Activated naive CD4-positive, alpha-beta T cell treated with anti-CD3 and anti-CD28 coated beads, Interleukin-2, amount 10 ng/mL, durations not matched to agents 7 days and 5 days (primary cell): Measurements from ENCODE around the gene EPB41L2.

Experiments
- CTCF ChIA-PET: fragments of 350-600 bp; sonication (Branson Sonifier 250); formaldehyde crosslinking; loops from one replicate; lab custom pipeline; 2021; ENCODE audit warnings: antibody characterized with exemption; lab: Charles Lee
- DNase-seq: peaks from one replicate; pipeline ENCODE4 v3.0.0-alpha.2; 2020
- H3K27ac Mint-ChIP-seq: one replicate; pipeline ENCODE4 v1.8.0; 2021; ENCODE audit warnings: mild to moderate bottlenecking, moderate library complexity, mixed read lengths
- H3K27me3 Mint-ChIP-seq: one replicate; pipeline ENCODE4 v1.8.0; 2021; ENCODE audit warnings: mild to moderate bottlenecking, mixed read lengths
- H3K36me3 Mint-ChIP-seq: one replicate; pipeline ENCODE4 v1.8.0; 2021; ENCODE audit warnings: mixed read lengths
- H3K4me1 Mint-ChIP-seq: one replicate; pipeline ENCODE4 v1.8.0; 2021; ENCODE audit warnings: mixed read lengths
- H3K4me3 Mint-ChIP-seq: one replicate; pipeline ENCODE4 v1.8.0; 2021; ENCODE audit warnings: mild to moderate bottlenecking, moderate library complexity, mixed read lengths
- H3K9me3 Mint-ChIP-seq: one replicate; pipeline ENCODE4 v1.8.0; 2021; ENCODE audit warnings: mixed read lengths

EPB41L2 gene

DNA sequence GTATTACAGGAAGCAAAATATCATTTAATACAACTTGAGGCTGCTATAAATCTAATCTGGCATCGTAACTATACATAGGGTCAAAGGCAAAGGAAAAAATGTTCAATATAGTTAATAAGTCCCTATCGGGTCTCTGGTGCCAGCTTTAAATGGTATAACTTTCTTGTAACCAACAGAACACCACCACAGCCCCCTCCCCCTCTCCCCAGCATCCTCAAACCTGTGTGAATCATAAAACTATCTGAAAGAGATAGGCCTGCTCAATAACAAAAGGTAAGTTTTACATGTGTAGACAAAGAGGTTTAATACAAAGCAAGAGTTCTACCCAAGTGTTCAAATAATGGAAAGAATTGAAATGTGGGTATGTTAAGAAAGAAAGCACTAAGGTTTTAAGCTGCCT, 223.7 kb downstream of the EPB41L2 start:
- Mint-ChIP-seq H3K27me3 (no peaks in the 10 kb centered on the region), H3K36me3 (no peaks in the 10 kb centered on the region)
- CTCF ChIA-PET, result interaction anchor here (0.7 kb wide), 1 partner anchor 545 kb away, joined by 3 read pairs; no protein-coding TSS in a partner anchor

DNA sequence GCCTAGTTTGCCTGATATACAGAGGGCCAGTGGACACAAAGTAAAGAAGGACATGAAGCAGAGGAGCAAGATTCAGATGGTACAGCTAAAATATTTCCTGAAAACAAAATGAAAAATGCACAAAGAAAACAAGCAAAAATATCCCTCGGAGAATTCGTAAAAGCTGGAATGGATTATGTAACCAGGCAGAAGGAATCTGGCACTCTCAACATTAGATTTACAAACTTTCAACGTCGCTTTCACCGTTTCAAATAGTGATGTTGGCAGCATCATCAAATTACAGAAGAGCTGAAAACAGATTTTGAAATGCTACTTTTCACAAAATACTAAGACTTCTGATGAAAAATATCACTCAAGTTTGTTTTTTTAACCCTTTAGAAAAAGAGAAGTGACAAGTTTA, 224.1 kb downstream of the EPB41L2 start:
- CTCF ChIA-PET, result no interaction called here
- Mint-ChIP-seq H3K9me3 (no peaks in the 10 kb centered on the region), H3K27me3 (no peaks in the 10 kb centered on the region), H3K4me1 (no peaks in the 10 kb centered on the region), H3K4me3 (no peak overlapping the region), H3K27ac (no peak overlapping the region), H3K36me3 (no peaks in the 10 kb centered on the region)
- no peak for DNase-seq

More for the DNA sequence above, 223.7 kb downstream of the EPB41L2 start:
- no peak for DNase-seq
- H3K4me3 Mint-ChIP-seq, result no peak overlapping the region
- no peak overlapping the region for H3K27ac Mint-ChIP-seq
- H3K4me1 Mint-ChIP-seq, result no peaks in the 10 kb centered on the region
- H3K9me3 Mint-ChIP-seq, result no peaks in the 10 kb centered on the region

GRCh38 chr6:130838250-130838860, 224.7 kb downstream of the EPB41L2 start:
- CTCF ChIA-PET, result no interaction called here
- H3K9me3 Mint-ChIP-seq, result no peaks in the 10 kb centered on the region

GRCh38 chr6:130837067-130837466, 226.0 kb downstream of the EPB41L2 start:
- H3K36me3 Mint-ChIP-seq, result no peaks in the 10 kb centered on the region
- no peaks in the 10 kb centered on the region for H3K4me1 Mint-ChIP-seq
- CTCF ChIA-PET, result interaction anchor here (1.4 kb wide), 1 partner anchor 10 kb away, joined by 4 read pairs; the partner anchor contains the start of gene SMLR1
- H3K27ac Mint-ChIP-seq, result no peak overlapping the region
- no peaks in the 10 kb centered on the region for H3K27me3 Mint-ChIP-seq
- H3K9me3 Mint-ChIP-seq, result no peaks in the 10 kb centered on the region
- H3K4me3 Mint-ChIP-seq, result no peak overlapping the region
- DNase-seq, result no peak

More at GRCh38 chr6:130838250-130838860, 224.7 kb downstream of the EPB41L2 start:
- H3K36me3 Mint-ChIP-seq, result no peaks in the 10 kb centered on the region
- H3K27ac Mint-ChIP-seq, result no peak overlapping the region
- no peaks in the 10 kb centered on the region for H3K4me1 Mint-ChIP-seq
- H3K27me3 Mint-ChIP-seq, result no peaks in the 10 kb centered on the region
- DNase-seq, result no peak
- H3K4me3 Mint-ChIP-seq, result no peak overlapping the region

DNA sequence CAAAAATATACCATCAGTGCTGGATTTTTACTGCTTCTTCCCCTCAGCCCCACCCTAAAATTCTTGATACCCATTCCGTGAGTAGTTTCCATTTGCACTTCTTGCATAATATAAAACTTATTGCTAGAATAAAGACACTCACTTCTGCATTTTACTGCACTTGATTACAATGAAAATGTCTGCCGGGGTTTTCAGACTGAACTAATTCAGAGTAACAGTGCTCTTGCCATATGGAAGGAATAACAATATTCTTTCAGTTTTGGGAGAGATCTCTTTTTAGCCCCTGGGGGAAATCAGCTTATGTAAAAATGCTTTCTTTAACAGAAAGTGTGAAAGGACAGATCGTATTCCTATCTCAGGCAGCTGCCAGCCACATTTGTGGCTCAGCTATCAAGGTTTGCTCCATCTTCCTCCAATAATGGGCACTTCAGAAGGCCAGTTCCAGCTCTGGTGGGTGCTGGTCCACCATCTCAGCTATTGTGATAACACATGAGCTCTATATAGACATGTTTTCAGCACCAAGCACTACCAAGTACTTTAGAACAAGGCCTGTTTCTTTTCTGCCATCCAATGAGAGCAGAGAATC, 226.9 kb downstream of the EPB41L2 start:
- Mint-ChIP-seq H3K27ac (no peak overlapping the region), H3K27me3 (no peaks in the 10 kb centered on the region), H3K9me3 (no peaks in the 10 kb centered on the region), H3K36me3 (no peaks in the 10 kb centered on the region), H3K4me1 (no peaks in the 10 kb centered on the region), H3K4me3 (no peak overlapping the region)
- DNase-seq, result no peak
- CTCF ChIA-PET, result interaction anchor here (0.5 to 1.4 kb wide), 2 partner anchors 9 to 510 kb away, joined by 3 to 4 read pairs; partner anchors contain the start of gene SMLR1

- no peaks in the 10 kb centered on the region for H3K36me3 Mint-ChIP-seq
- no peak overlapping the region for H3K4me3 Mint-ChIP-seq
- no peaks in the 10 kb centered on the region for H3K4me1 Mint-ChIP-seq
- no peak for DNase-seq
- CTCF ChIA-PET, result interaction anchor here (0.6 kb wide), 1 partner anchor 38 kb away, joined by 3 read pairs; no protein-coding TSS in a partner anchor
- no peaks in the 10 kb centered on the region for H3K9me3 Mint-ChIP-seq
- no peak overlapping the region for H3K27ac Mint-ChIP-seq
- no peaks in the 10 kb centered on the region for H3K27me3 Mint-ChIP-seq
These were observed 228.4 kb downstream of the EPB41L2 start for GRCh38 chr6:130834482-130835251.

GRCh38 chr6:130833569-130833968, 229.5 kb downstream of the EPB41L2 start:
- Mint-ChIP-seq H3K4me1 (no peaks in the 10 kb centered on the region), H3K36me3 (no peaks in the 10 kb centered on the region), H3K27ac (no peak overlapping the region), H3K27me3 (no peaks in the 10 kb centered on the region), H3K4me3 (no peak overlapping the region), H3K9me3 (no peaks in the 10 kb centered on the region)
- CTCF ChIA-PET, result no interaction called here
- DNase-seq, result no peak

DNA sequence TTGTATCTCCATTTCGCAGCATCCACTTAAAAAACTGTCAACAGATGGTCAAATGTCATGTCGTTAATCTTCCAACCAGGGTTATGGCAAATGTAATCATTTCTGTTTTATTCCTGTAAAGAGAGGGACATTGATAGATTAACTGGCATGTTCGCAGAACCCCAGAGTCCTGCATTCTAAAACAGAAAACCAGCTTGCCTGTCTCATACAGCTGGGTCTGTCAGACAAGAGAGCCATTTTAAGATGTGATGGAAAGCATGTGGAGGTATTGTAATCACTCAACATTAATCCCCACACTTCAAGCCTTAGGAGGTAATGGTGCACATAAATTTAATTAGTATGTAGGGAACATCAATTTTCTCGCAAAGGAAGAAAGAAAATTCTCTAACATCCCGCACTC, 231.4 kb downstream of the EPB41L2 start:
- Mint-ChIP-seq H3K27ac (no peak overlapping the region), H3K4me3 (no peak overlapping the region), H3K4me1 (no peaks in the 10 kb centered on the region), H3K27me3 (no peaks in the 10 kb centered on the region), H3K36me3 (no peaks in the 10 kb centered on the region), H3K9me3 (no peaks in the 10 kb centered on the region)
- no peak for DNase-seq
- CTCF ChIA-PET, result no interaction called here

GRCh38 chr6:130829333-130829910, 233.6 kb downstream of the EPB41L2 start:
- Mint-ChIP-seq H3K4me1 (peaks cover 16% of the 10 kb centered on the region), H3K9me3 (no peaks in the 10 kb centered on the region), H3K27me3 (no peaks in the 10 kb centered on the region), H3K36me3 (no peaks in the 10 kb centered on the region), H3K4me3 (no peak overlapping the region), H3K27ac (no peak overlapping the region)
- CTCF ChIA-PET, result no interaction called here
- DNase-seq, result no peak

- Mint-ChIP-seq H3K36me3 (no peaks in the 10 kb centered on the region), H3K27ac (no peak within 1 kb of the TSS), H3K4me3 (no peak within 1 kb of the TSS), H3K4me1 (peaks cover 16% of the 10 kb centered on the region), H3K9me3 (no peaks in the 10 kb centered on the region), H3K27me3 (no peaks in the 10 kb centered on the region)
- CTCF ChIA-PET, result interaction anchor here (1.0 kb wide), 1 partner anchor 9 kb away, joined by 4 read pairs; no protein-coding TSS in a partner anchor
- no peak for DNase-seq
These were observed 235.5 kb downstream of the EPB41L2 start, which contains the start of gene SMLR1 for GRCh38 chr6:130827247-130828149. Gene SMLR1 (plus strand): TSS chr6:130827406. CDS start chr6:130827414, 8 bp downstream.

GRCh38 chr6:130826442-130827246, 236.4 kb downstream of the EPB41L2 start:
- H3K4me3 Mint-ChIP-seq, result no peak overlapping the region
- CTCF ChIA-PET, result interaction anchor here (1.0 kb wide), 1 partner anchor 10 kb away, joined by 4 read pairs; no protein-coding TSS in a partner anchor
- peaks cover 16% of the 10 kb centered on the region for H3K4me1 Mint-ChIP-seq
- H3K9me3 Mint-ChIP-seq, result no peaks in the 10 kb centered on the region
- H3K27ac Mint-ChIP-seq, result no peak overlapping the region
- no peak for DNase-seq
- H3K36me3 Mint-ChIP-seq, result no peaks in the 10 kb centered on the region
- no peaks in the 10 kb centered on the region for H3K27me3 Mint-ChIP-seq

DNA sequence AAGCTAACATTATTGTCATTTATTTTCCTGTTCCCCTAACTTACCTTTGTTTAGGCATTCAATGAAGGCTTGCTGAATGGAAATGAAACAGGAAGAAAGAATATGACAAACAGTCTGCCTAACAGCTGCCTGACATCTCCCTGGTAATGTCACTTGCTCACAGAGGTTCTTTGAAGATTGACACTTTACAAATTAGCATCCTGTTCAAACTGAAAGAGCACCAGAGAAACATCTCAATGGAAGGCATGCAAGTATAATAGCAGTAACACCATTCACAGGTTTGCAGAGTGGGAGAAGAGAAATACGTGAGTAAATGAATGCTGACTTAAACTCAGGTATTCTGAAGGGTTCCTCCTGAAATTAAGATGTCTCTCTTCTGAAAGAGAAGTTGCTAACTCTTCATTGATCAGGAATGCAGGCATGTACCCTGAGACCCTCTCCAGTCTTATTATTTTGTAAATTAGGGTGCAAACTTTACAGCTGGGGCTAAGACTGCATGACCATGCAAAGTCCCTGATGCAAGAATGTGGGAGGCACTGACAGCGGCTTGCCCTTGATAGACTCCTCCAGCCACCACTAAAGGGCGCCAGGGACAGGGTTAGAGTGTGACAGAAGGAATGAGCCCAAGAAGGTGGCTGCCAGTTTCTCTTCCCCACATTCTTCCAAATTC, 237.1 kb downstream of the EPB41L2 start:
- no peak overlapping the region for H3K4me3 Mint-ChIP-seq
- no peak for DNase-seq
- CTCF ChIA-PET, result no interaction called here
- peaks cover 16% of the 10 kb centered on the region for H3K4me1 Mint-ChIP-seq
- peak overlapping the region; percentile 42 for H3K27ac Mint-ChIP-seq
- no peaks in the 10 kb centered on the region for H3K27me3 Mint-ChIP-seq
- H3K36me3 Mint-ChIP-seq, result no peaks in the 10 kb centered on the region
- H3K9me3 Mint-ChIP-seq, result no peaks in the 10 kb centered on the region
